GM19467 (cell line): ENCODE data around the gene SPAG7.
"Not testable (repeated sequence)": the region's sequence is repeated elsewhere in the genome, so short reads cannot be mapped to it uniquely, and the experiment has no call there.

ENCODE experiments used
- ATAC-seq: cut with Tn5 transposase; IDR thresholded peaks from one replicate; pipeline ENCODE4 v1.9.1; 2021; ENCODE audit warnings: mild to moderate bottlenecking, moderate library complexity; ENCODE audit not compliant: unreplicated experiment

The SPAG7 gene

GRCh38 chr17:4938688-4939545 is 28.7 kb downstream of the SPAG7 start:
- ATAC-seq: no peak

- no peak for ATAC-seq
These were observed 29.5 kb downstream of the SPAG7 start for GRCh38 chr17:4938069-4938491.

- no peak for ATAC-seq
These were observed 30.1 kb downstream of the SPAG7 start for GRCh38 chr17:4937553-4937952.

- no peak for ATAC-seq
These were observed 31.2 kb downstream of the SPAG7 start for GRCh38 chr17:4936436-4936835.

- no peak for ATAC-seq
These were observed 32.0 kb downstream of the SPAG7 start for GRCh38 chr17:4935650-4936049.

- ATAC-seq: no peak
These were observed 33.2 kb downstream of the SPAG7 start for GRCh38 chr17:4934173-4934979.

- ATAC-seq: no peak
These were observed 34.0 kb downstream of the SPAG7 start for GRCh38 chr17:4933646-4934045.

GRCh38 chr17:4932756-4933155 is 34.9 kb downstream of the SPAG7 start:
- no peak for ATAC-seq

GRCh38 chr17:4931963-4932362 is 35.7 kb downstream of the SPAG7 start, which contains the start of gene GP1BA:
TSS of gene GP1BA (plus strand) at chr17:4932277. CDS start at chr17:4932605, 328 bp downstream.
- no peak for ATAC-seq

GRCh38 chr17:4928881-4929280 is 38.7 kb downstream of the SPAG7 start:
- ATAC-seq: no peak

GRCh38 chr17:4926577-4927335 is 40.9 kb downstream of the SPAG7 start:
- ATAC-seq: not testable (repeated sequence)

GRCh38 chr17:4921320-4921719 is 46.3 kb downstream of the SPAG7 start:
- no peak for ATAC-seq

GRCh38 chr17:4920351-4921048 is 47.1 kb downstream of the SPAG7 start:
- no peak for ATAC-seq

- no peak for ATAC-seq
These were observed 48.0 kb downstream of the SPAG7 start for GRCh38 chr17:4919511-4920047.

- ATAC-seq: not testable (repeated sequence)
These were observed 53.1 kb downstream of the SPAG7 start for GRCh38 chr17:4914551-4914950.

- ATAC-seq: no peak
These were observed 53.6 kb downstream of the SPAG7 start for GRCh38 chr17:4913994-4914393.
